Smooth muscle cell (in vitro differentiated cells): Measurements from ENCODE around the gene ANAPC2. TPM values are rescaled to one million over a fixed set of nuclear protein-coding genes. Genes with fewer than 3 reads are reported as not detected.

Experiments
- DNase-seq: peaks from one replicate; lab custom pipeline; 2025; ENCODE audit not compliant: unreplicated experiment; lab: John Stamatoyannopoulos, UW
- H2AFZ ChIP-seq: fragments of 200-600 bp; sonication (generic); 2 replicates; pipeline ENCODE4 v1.6.0; 2016; ENCODE audit warnings: antibody characterized with exemption, low read depth, mild to moderate bottlenecking
- H3F3A ChIP-seq: fragments of 200-600 bp; sonication (generic); 2 replicates; pipeline ENCODE4 v1.6.0; 2017; ENCODE audit warnings: antibody characterized with exemption, low read depth
- H3K27ac ChIP-seq: fragments of 200-600 bp; sonication (generic); 2 replicates; pipeline ENCODE4 v1.5.1; 2016; ENCODE audit warnings: low read depth, mild to moderate bottlenecking
- H3K27me3 ChIP-seq: fragments of 200-600 bp; sonication (generic); 2 replicates; pipeline ENCODE4 v1.6.1; 2016; ENCODE audit warnings: low read depth, mild to moderate bottlenecking
- H3K36me3 ChIP-seq: fragments of 200-600 bp; sonication (generic); 2 replicates; pipeline ENCODE4 v1.5.1; 2016; ENCODE audit warnings: low read depth
- H3K4me1 ChIP-seq: fragments of 200-600 bp; sonication (generic); 2 replicates; pipeline ENCODE4 v1.5.1; 2016; ENCODE audit warnings: low read depth
- H3K4me2 ChIP-seq: fragments of 200-600 bp; sonication (generic); 2 replicates; pipeline ENCODE4 v1.6.0; 2016; ENCODE audit warnings: mild to moderate bottlenecking
- H3K4me3 ChIP-seq: fragments of 200-600 bp; sonication (generic); 2 replicates; pipeline ENCODE4 v1.5.1; 2016; ENCODE audit warnings: mild to moderate bottlenecking
- H3K79me2 ChIP-seq: fragments of 200-600 bp; sonication (generic); 2 replicates; pipeline ENCODE4 v1.6.0; 2016; ENCODE audit warnings: low read depth, mild to moderate bottlenecking
- H3K9ac ChIP-seq: fragments of 200-600 bp; sonication (generic); 2 replicates; pipeline ENCODE4 v1.6.0; 2016; ENCODE audit warnings: low read depth
- H3K9me3 ChIP-seq: fragments of 200-600 bp; sonication (generic); replicated peaks from 2 replicates; pipeline ENCODE4 v1.5.1; 2016; ENCODE audit warnings: low read depth
- H4K20me1 ChIP-seq: fragments of 200-600 bp; sonication (generic); 2 replicates; pipeline ENCODE4 v1.6.0; 2016; ENCODE audit warnings: low read depth
- CTCF ChIP-seq: fragments of 200-600 bp; sonication (generic); IDR thresholded peaks from 2 replicates; pipeline ENCODE4 v1.5.1; 2017; ENCODE audit warnings: borderline replicate concordance, mild to moderate bottlenecking, antibody characterized with exemption; ENCODE audit not compliant: insufficient read depth, poor library complexity, severe bottlenecking
- WGBS: methylation state at CpG from one replicate; pipeline ENCODE4 v1.1.7; 2016; ENCODE audit warnings: low lambda C conversion rate; 5-methylcytosine and 5-hydroxymethylcytosine counted together
- polyA plus RNA-seq: library from polyadenylated mRNA; unstranded; fragments of >200 nt; fragmentation: Nextera tagmentation; extraction: Ambion mirVana; gene quantifications from 2 replicates; pipeline ENCODE4 v1.2.1, GENCODE V29; 2016
- total RNA-seq: library from RNA; depleted of rRNA; stranded (reverse); fragments of >200 nt; gene quantifications from 2 replicates; pipeline ENCODE4 v1.2.3, GENCODE V29; 2014

Gene ANAPC2
- total and polyA plus RNA-seq, 2 experiments from 2014 or later: 6.6 to 12.6 TPM

- Histone ChIP-seq H3K36me3 (no peaks in the 10 kb centered on the region), H3K9ac (no peak overlapping the region), H3K4me3 (no peak overlapping the region), H3K27me3 (no peaks in the 10 kb centered on the region), H3K27ac (no peak overlapping the region), H3K4me1 (peaks cover 18% of the 10 kb centered on the region), H3K79me2 (peaks cover 45% of the 10 kb centered on the region), H3K9me3 (no peaks in the 10 kb centered on the region), H2AFZ (no peak overlapping the region), H4K20me1 (peaks cover 44% of the 10 kb centered on the region), H3F3A (peaks cover 12% of the 10 kb centered on the region), H3K4me2 (no peak overlapping the region)
- DNase-seq: no peak
- TF ChIP-seq CTCF: no peak
- WGBS: 95% methylated on average over 22 of the region's 22 CpGs
Measured at GRCh38 chr9:137191691-137192447, 3.5 kb upstream of the ANAPC2 start.

GRCh38 chr9:137191245-137191644, 2.9 kb upstream of the ANAPC2 start:
- Histone ChIP-seq H2AFZ (no peak overlapping the region), H3K9ac (no peak overlapping the region), H3K27me3 (no peaks in the 10 kb centered on the region), H3K79me2 (peaks cover 46% of the 10 kb centered on the region), H3K4me2 (no peak overlapping the region), H3K4me1 (peaks cover 20% of the 10 kb centered on the region), H3K9me3 (no peaks in the 10 kb centered on the region), H3K27ac (no peak overlapping the region), H4K20me1 (peaks cover 38% of the 10 kb centered on the region), H3K36me3 (no peaks in the 10 kb centered on the region), H3K4me3 (no peak overlapping the region), H3F3A (peaks cover 12% of the 10 kb centered on the region)
- 89% methylated on average over 3 of the region's 3 CpGs for WGBS
- no peak for TF ChIP-seq CTCF
- DNase-seq: no peak

- 90% methylated on average over 5 of the region's 9 CpGs for WGBS
- H3F3A ChIP-seq: peaks cover 12% of the 10 kb centered on the region
- H2AFZ ChIP-seq: no peak overlapping the region
- no peaks in the 10 kb centered on the region for H3K27me3 ChIP-seq
- H4K20me1 ChIP-seq: peaks cover 29% of the 10 kb centered on the region
- no peak overlapping the region for H3K4me3 ChIP-seq
- H3K9ac ChIP-seq: peak overlapping the region; percentile 96
- peak overlapping the region; percentile 96 for H3K27ac ChIP-seq
- no peak for DNase-seq
- H3K36me3 ChIP-seq: no peaks in the 10 kb centered on the region
- no peak for TF ChIP-seq CTCF
- peaks cover 50% of the 10 kb centered on the region for H3K79me2 ChIP-seq
- peaks cover 20% of the 10 kb centered on the region for H3K4me1 ChIP-seq
- H3K9me3 ChIP-seq: no peaks in the 10 kb centered on the region
- H3K4me2 ChIP-seq: peak overlapping the region; percentile 100
Measured at GRCh38 chr9:137190315-137190856, 2.0 kb upstream of the ANAPC2 start.
